ENCODE measurements around the gene GGA2.
"Not testable (repeated sequence)": the region's sequence is repeated elsewhere in the genome, so short reads cannot be mapped to it uniquely, and the experiment has no call there.

Gene GGA2

GRCh38 chr16:23502466-23502865, 7.8 kb downstream of the GGA2 start:
- no peak for DNase-seq

- no peak for DNase-seq
Measured at GRCh38 chr16:23501291-23501690, 9.0 kb downstream of the GGA2 start.

GRCh38 chr16:23500862-23501225, 9.4 kb downstream of the GGA2 start:
- no peak for DNase-seq

- no peak for DNase-seq
Measured at GRCh38 chr16:23500212-23500861, 10.0 kb downstream of the GGA2 start.

- no peak for DNase-seq
Measured at GRCh38 chr16:23499801-23500200, 10.5 kb downstream of the GGA2 start.

GRCh38 chr16:23498863-23499262, 11.4 kb downstream of the GGA2 start:
- DNase-seq, result no peak

GRCh38 chr16:23497543-23497868, 12.8 kb downstream of the GGA2 start:
- no peak for DNase-seq

GRCh38 chr16:23496821-23497542, 13.3 kb downstream of the GGA2 start:
- peak; percentile 45 for DNase-seq

- no peak for DNase-seq
Measured at GRCh38 chr16:23495671-23496070, 14.6 kb downstream of the GGA2 start.

- no peak for DNase-seq
Measured at GRCh38 chr16:23494188-23494587, 16.1 kb downstream of the GGA2 start.

GRCh38 chr16:23491490-23492391, 18.6 kb downstream of the GGA2 start:
- DNase-seq, result peak; percentile 24

GRCh38 chr16:23486480-23486879, 23.8 kb downstream of the GGA2 start:
- DNase-seq, result no peak

GRCh38 chr16:23485841-23486240, 24.5 kb downstream of the GGA2 start:
- DNase-seq, result no peak

GRCh38 chr16:23485257-23485614, 25.1 kb downstream of the GGA2 start:
- no peak for DNase-seq

GRCh38 chr16:23484510-23485256, 25.6 kb downstream of the GGA2 start:
- DNase-seq, result no peak

GRCh38 chr16:23483492-23483891, 26.8 kb downstream of the GGA2 start:
- DNase-seq, result not testable (repeated sequence)

- no peak for DNase-seq
Measured at GRCh38 chr16:23482778-23483177, 27.5 kb downstream of the GGA2 start.

- no peak for DNase-seq
Measured at GRCh38 chr16:23480257-23480656, 30.0 kb downstream of the GGA2 start.

GRCh38 chr16:23479138-23479537, 31.2 kb downstream of the GGA2 start:
- DNase-seq, result no peak

- DNase-seq, result no peak
Measured at GRCh38 chr16:23478566-23478965, 31.7 kb downstream of the GGA2 start.

GRCh38 chr16:23476289-23476688, 34.0 kb downstream of the GGA2 start:
- DNase-seq, result no peak

- DNase-seq, result no peak
Measured at GRCh38 chr16:23469814-23470213, 40.5 kb downstream of the GGA2 start.
